OCI-LY3 (cell line): ENCODE measurements around the gene ZFAND6.
"Not testable (repeated sequence)": the region's sequence is repeated elsewhere in the genome, so short reads cannot be mapped to it uniquely, and the experiment has no call there.

Experiments
- H2AFZ ChIP-seq: fragments of 200-600, 300-600 bp; shearing (Covaris generic); 2 replicates; pipeline ENCODE4 v1.6.0; 2014; ENCODE audit warnings: antibody characterized with exemption, low read depth, low read length
- H3K27ac ChIP-seq: fragments of 200-600, 300-600 bp; sonication (generic); 2 replicates; pipeline ENCODE4 v1.5.1; 2014; ENCODE audit warnings: mild to moderate bottlenecking, low read length, moderate library complexity, mixed read lengths
- H3K27me3 ChIP-seq: fragments of 200-600, 300-600 bp; sonication (generic); 2 replicates; pipeline ENCODE4 v1.6.1; 2014; ENCODE audit warnings: low read depth, low read length, mixed read lengths
- H3K36me3 ChIP-seq: fragments of 200-600, 300-600 bp; sonication (generic); replicated peaks from 2 replicates; pipeline ENCODE3; 2014; ENCODE audit warnings: low read depth, low read length, mixed read lengths
- H3K4me1 ChIP-seq: fragments of 300-600, 200-600 bp; sonication (generic); 2 replicates; pipeline ENCODE4 v1.6.1; 2014; ENCODE audit warnings: low read length, mixed read lengths
- H3K4me2 ChIP-seq: fragments of 200-600, 300-600 bp; sonication (generic); 2 replicates; pipeline ENCODE4 v1.6.1; 2014; ENCODE audit warnings: low read length, mixed read lengths
- H3K4me3 ChIP-seq: fragments of 300-600, 200-600 bp; sonication (generic); 2 replicates; pipeline ENCODE4 v1.5.1; 2014; ENCODE audit warnings: antibody characterized with exemption, mild to moderate bottlenecking, low read length, moderate library complexity
- H3K79me2 ChIP-seq: fragments of 300-600, 200-600 bp; shearing (Covaris generic); 2 replicates; pipeline ENCODE4 v1.6.1; 2014; ENCODE audit warnings: mild to moderate bottlenecking, low read length, mixed read lengths
- H3K9ac ChIP-seq: fragments of 300-600, 200-600 bp; shearing (Covaris generic); 2 replicates; pipeline ENCODE4 v1.6.0; 2014; ENCODE audit warnings: mild to moderate bottlenecking, low read length, moderate library complexity
- H3K9me3 ChIP-seq: fragments of 200-600, 300-600 bp; shearing (Covaris generic); 2 replicates; pipeline ENCODE4 v1.6.1; 2014; ENCODE audit warnings: low read length, mixed read lengths; ENCODE audit not compliant: insufficient read depth
- H4K20me1 ChIP-seq: fragments of 200-600, 300-600 bp; sonication (generic); 2 replicates; pipeline ENCODE4 v1.6.1; 2016; ENCODE audit warnings: low read length, mixed read lengths; ENCODE audit not compliant: insufficient read depth
- CTCF ChIP-seq: fragments of 200-600, 300-600 bp; sonication (generic); IDR thresholded peaks from 2 replicates; pipeline ENCODE4 v1.5.1; 2014; ENCODE audit warnings: antibody characterized with exemption, low read length, low read depth
- EZH2phosphoT487 ChIP-seq: fragments of 200-600 bp; shearing (Covaris generic); IDR thresholded peaks from 2 replicates; pipeline ENCODE4 v1.6.1; 2018; ENCODE audit warnings: antibody characterized with exemption, mixed run types, low read depth

Gene ZFAND6

GRCh38 chr15:80012060-80012726 is 47.3 kb upstream of the ZFAND6 start:
- Histone ChIP-seq H3K9ac (peak overlapping the region; percentile 46), H3K9me3 (no peaks in the 10 kb centered on the region), H3K36me3 (no peaks in the 10 kb centered on the region), H3K27me3 (no peaks in the 10 kb centered on the region), H3K27ac (peak overlapping the region; percentile 85), H2AFZ (no peak overlapping the region; the same call in 1 of the 2 replicates), H3K4me1 (peaks cover 62% of the 10 kb centered on the region), H4K20me1 (no peaks in the 10 kb centered on the region), H3K4me3 (peak overlapping the region; percentile 42), H3K79me2 (no peaks in the 10 kb centered on the region), H3K4me2 (peak overlapping the region; percentile 55)
- no peak for TF ChIP-seq CTCF
- TF ChIP-seq EZH2phosphoT487 = no peak

DNA sequence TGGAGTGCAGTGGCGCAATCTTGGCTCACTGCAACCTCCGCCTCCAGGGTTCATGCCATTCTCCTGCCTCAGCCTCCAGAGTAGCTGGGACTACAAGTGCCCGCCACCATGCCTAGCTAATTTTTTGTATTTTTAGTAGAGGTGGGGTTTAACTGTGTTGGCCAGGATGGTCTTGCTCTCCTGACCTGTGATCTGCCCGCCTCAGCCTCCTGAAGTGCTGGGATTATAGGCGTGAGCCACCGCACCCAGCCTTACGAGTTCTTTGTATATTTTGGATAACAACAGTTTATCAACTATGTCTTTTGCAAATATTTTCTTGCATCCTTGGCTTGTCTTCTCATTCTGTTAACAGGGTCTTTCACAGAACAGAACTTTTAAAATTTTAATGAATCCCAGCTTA is 45.3 kb upstream of the ZFAND6 start:
- not testable (repeated sequence) for H2AFZ ChIP-seq, H3K9me3 ChIP-seq, H4K20me1 ChIP-seq, H3K79me2 ChIP-seq, H3K36me3 ChIP-seq, H3K27ac ChIP-seq, H3K27me3 ChIP-seq, H3K9ac ChIP-seq, H3K4me3 ChIP-seq, H3K4me2 ChIP-seq
- peaks cover 60% of the 10 kb centered on the region for H3K4me1 ChIP-seq

GRCh38 chr15:80015156-80015555 is 44.3 kb upstream of the ZFAND6 start:
- H3K27ac ChIP-seq = no peak overlapping the region
- no peaks in the 10 kb centered on the region for H3K9me3 ChIP-seq
- no peaks in the 10 kb centered on the region; the same call in 1 of the 2 replicates for H3K79me2 ChIP-seq
- H4K20me1 ChIP-seq = no peaks in the 10 kb centered on the region
- H3K9ac ChIP-seq = no peak overlapping the region
- H3K4me2 ChIP-seq = no peak overlapping the region
- H2AFZ ChIP-seq = no peak overlapping the region
- peaks cover 60% of the 10 kb centered on the region for H3K4me1 ChIP-seq
- H3K27me3 ChIP-seq = no peaks in the 10 kb centered on the region
- TF ChIP-seq CTCF = no peak
- no peak for TF ChIP-seq EZH2phosphoT487
- H3K36me3 ChIP-seq = no peaks in the 10 kb centered on the region
- H3K4me3 ChIP-seq = no peak overlapping the region

DNA sequence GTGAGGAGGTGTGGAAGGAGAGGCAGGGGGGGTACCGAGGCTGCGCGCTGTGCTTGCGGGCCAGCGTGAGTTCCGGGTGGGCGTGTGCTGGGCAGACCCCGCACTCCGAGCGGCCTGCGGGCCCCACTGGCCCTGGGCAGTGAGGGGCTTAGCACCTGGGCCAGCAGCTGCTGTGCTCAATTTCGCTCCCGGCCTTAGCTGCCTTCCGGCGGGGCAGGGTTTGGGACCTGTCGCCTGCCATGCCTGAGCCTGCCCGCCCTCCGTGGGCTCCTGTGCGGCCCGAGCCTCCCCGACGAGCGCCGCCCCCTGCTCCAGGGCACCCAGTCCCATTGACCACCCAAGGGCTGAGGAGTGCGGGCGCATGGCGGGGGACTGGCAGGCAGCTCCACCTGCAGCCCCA is 43.0 kb upstream of the ZFAND6 start:
- not testable (repeated sequence) for H4K20me1 ChIP-seq, H3K27me3 ChIP-seq, H2AFZ ChIP-seq, H3K9ac ChIP-seq, H3K4me2 ChIP-seq, H3K4me3 ChIP-seq, H3K36me3 ChIP-seq, H3K9me3 ChIP-seq, H3K27ac ChIP-seq, H3K79me2 ChIP-seq
- peaks cover 59% of the 10 kb centered on the region for H3K4me1 ChIP-seq

DNA sequence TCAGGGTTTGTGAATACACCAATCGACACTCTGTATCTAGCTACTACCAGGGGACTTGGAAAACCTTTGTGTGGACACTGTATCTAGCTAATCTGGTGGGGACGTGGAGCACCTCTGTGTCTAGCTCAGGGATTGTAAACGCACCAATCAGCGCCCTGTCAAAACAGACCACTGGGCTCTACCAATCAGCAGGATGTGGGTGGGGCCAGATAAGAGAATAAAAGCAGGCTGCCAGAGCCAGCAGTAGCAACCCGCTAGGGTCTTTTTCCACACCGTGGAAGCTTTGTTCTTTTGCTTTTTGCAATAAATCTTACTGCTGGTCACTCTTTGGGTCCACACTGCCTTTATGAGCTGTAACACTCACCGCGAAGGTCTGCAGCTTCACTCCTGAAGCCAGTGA is 42.3 kb upstream of the ZFAND6 start:
- not testable (repeated sequence) for H3K79me2 ChIP-seq, H2AFZ ChIP-seq, H3K27me3 ChIP-seq, H4K20me1 ChIP-seq, H3K36me3 ChIP-seq, H3K9me3 ChIP-seq
- peak overlapping the region; percentile 73 for H3K4me2 ChIP-seq
- H3K9ac ChIP-seq = peak overlapping the region; percentile 54; the same call in 1 of the 2 replicates
- H3K4me1 ChIP-seq = peaks cover 55% of the 10 kb centered on the region
- peak overlapping the region; percentile 87 for H3K27ac ChIP-seq
- peak overlapping the region; percentile 26; the same call in 1 of the 2 replicates for H3K4me3 ChIP-seq
